GM18951 (cell line): Measurements from ENCODE around the gene IDH2.

Experiments
- POLR2A ChIP-seq: IDR thresholded peaks from 4 replicates; pipeline ENCODE4 v1.6.1; 2011; ENCODE audit warnings: mild to moderate bottlenecking; ENCODE audit not compliant: insufficient read length, insufficient read depth; ENCODE audit errors: extremely low read depth
- in situ Hi-C: fragments of 300-500 bp; cut with MboI; formaldehyde crosslinking; loops from one replicate; pipeline ENCODE4 v1.12.0; 2022; ENCODE audit warnings: low sequenced_read_pairs, mixed read lengths, inconsistent platforms; ENCODE audit not compliant: unreplicated experiment

Gene IDH2

GRCh38 chr15:90036806-90037510 lies 65.3 kb downstream of the IDH2 start:
- TF ChIP-seq POLR2A, result no peak
- in situ Hi-C loops, result no loop called here

- TF ChIP-seq POLR2A, result no peak
- in situ Hi-C loops, result no loop called here
Observed at GRCh38 chr15:90036343-90036742, 65.9 kb downstream of the IDH2 start.

GRCh38 chr15:90035840-90036230 lies 66.4 kb downstream of the IDH2 start:
- in situ Hi-C loops, result no loop called here
- TF ChIP-seq POLR2A, result no peak

GRCh38 chr15:90035095-90035839 lies 67.0 kb downstream of the IDH2 start:
- in situ Hi-C loops, result no loop called here
- TF ChIP-seq POLR2A, result no peak

- in situ Hi-C loops, result no loop called here
- no peak for TF ChIP-seq POLR2A
Observed at GRCh38 chr15:90033448-90033847, 68.8 kb downstream of the IDH2 start.
